ENCODE measurements around the gene QRICH1.

QRICH1 gene

GRCh38 chr3:49076646-49077045, 17.2 kb downstream of the QRICH1 start:
- no peak overlapping the region for H3K4me3 ChIP-seq (ENCODE audit: low read depth, low read length)
- TF ChIP-seq CTCF (IDR thresholded peaks at IDR 0.05; ENCODE audit: low read depth, low read length): no peak

GRCh38 chr3:49076116-49076515, 17.8 kb downstream of the QRICH1 start:
- TF ChIP-seq CTCF (IDR thresholded peaks at IDR 0.05; ENCODE audit: low read depth, low read length): no peak
- H3K4me3 ChIP-seq (ENCODE audit: low read depth, low read length): no peak overlapping the region

- no peak overlapping the region for H3K4me3 ChIP-seq (ENCODE audit: low read depth, low read length)
- no peak for TF ChIP-seq CTCF (IDR thresholded peaks at IDR 0.05; ENCODE audit: low read depth, low read length)
Observed at GRCh38 chr3:49058011-49058410, 35.9 kb downstream of the QRICH1 start.

- H3K4me3 ChIP-seq (ENCODE audit: low read depth, low read length): no peak overlapping the region
- no peak for TF ChIP-seq CTCF (IDR thresholded peaks at IDR 0.05; ENCODE audit: low read depth, low read length)
Observed at GRCh38 chr3:49057268-49057667, 36.6 kb downstream of the QRICH1 start.

- no peak for TF ChIP-seq CTCF (IDR thresholded peaks at IDR 0.05; ENCODE audit: low read depth, low read length)
Observed at GRCh38 chr3:49054344-49054862, 39.5 kb downstream of the QRICH1 start.

GRCh38 chr3:49053543-49053942, 40.3 kb downstream of the QRICH1 start:
- no peak for TF ChIP-seq CTCF (IDR thresholded peaks at IDR 0.05; ENCODE audit: low read depth, low read length)

More at GRCh38 chr3:49054344-49054862, 39.5 kb downstream of the QRICH1 start:
- no peak overlapping the region for H3K4me3 ChIP-seq (ENCODE audit: low read depth, low read length)

GRCh38 chr3:49035281-49035680, 58.6 kb downstream of the QRICH1 start:
- no peak overlapping the region for H3K4me3 ChIP-seq (ENCODE audit: low read depth, low read length)
- no peak for TF ChIP-seq CTCF (IDR thresholded peaks at IDR 0.05; ENCODE audit: low read depth, low read length)

More at GRCh38 chr3:49053543-49053942, 40.3 kb downstream of the QRICH1 start:
- no peak overlapping the region for H3K4me3 ChIP-seq (ENCODE audit: low read depth, low read length)

Measured in WI38 (cell line).